Prostate gland (tissue), 2 donors: ENCODE data around the gene CHDH.

Experiments used
- POLR2A ChIP-seq: fragments of 450-650 bp; IDR thresholded peaks from one replicate; pipeline ENCODE4 v1.6.1; 2016; ENCODE audit warnings: antibody characterized with exemption, mild to moderate bottlenecking
- POLR2AphosphoS5 ChIP-seq: sonication (generic); formaldehyde crosslinking; IDR thresholded peaks from one replicate; pipeline ENCODE4 v1.6.1; 2017; ENCODE audit warnings: antibody characterized with exemption
- TF ChIP-seq, protein P1 (sequence below), 4 experiments: fragments of 200-600 bp in 2 of 4; fragments of 450-650 bp in 2 of 4; sonication (generic) in 2 of 4; IDR thresholded peaks; 1 replicate in 3 of 4; 2 replicates in 1 of 4; pipeline ENCODE4 v1.5.1; 2016 to 2019; ENCODE audit warnings: antibody characterized with exemption in 4 of 4, mild to moderate bottlenecking in 2 of 4, moderate library complexity in 2 of 4

DNA sequence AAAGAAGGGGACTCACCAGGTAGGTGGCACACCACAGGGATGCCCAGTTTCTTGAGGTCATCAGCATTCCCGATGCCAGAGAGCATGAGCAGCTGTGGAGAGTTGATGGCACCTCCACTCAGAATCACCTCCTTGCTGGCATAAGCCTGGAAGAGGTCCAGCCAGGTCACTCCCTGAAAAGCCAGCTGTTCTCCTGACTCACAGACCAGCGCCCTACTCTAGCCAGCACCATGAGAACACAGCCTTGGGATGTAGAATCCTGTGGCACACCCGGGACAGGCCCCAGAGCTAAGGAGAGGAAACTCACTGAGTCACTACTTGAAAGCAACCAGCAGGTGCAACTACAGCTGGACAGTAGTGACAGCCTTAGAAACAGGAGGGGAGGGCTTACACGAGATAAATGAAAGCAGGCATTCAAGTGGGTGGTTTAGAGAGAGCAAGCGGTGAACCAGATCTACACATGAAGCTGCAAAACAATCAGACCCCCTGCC lies 24.5 kb downstream of the CHDH start:
- TF ChIP-seq, protein P1, sequence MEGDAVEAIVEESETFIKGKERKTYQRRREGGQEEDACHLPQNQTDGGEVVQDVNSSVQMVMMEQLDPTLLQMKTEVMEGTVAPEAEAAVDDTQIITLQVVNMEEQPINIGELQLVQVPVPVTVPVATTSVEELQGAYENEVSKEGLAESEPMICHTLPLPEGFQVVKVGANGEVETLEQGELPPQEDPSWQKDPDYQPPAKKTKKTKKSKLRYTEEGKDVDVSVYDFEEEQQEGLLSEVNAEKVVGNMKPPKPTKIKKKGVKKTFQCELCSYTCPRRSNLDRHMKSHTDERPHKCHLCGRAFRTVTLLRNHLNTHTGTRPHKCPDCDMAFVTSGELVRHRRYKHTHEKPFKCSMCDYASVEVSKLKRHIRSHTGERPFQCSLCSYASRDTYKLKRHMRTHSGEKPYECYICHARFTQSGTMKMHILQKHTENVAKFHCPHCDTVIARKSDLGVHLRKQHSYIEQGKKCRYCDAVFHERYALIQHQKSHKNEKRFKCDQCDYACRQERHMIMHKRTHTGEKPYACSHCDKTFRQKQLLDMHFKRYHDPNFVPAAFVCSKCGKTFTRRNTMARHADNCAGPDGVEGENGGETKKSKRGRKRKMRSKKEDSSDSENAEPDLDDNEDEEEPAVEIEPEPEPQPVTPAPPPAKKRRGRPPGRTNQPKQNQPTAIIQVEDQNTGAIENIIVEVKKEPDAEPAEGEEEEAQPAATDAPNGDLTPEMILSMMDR (IDR thresholded peaks at IDR 0.05) = no peak
- TF ChIP-seq POLR2A (no peak), POLR2AphosphoS5 (no peak)
